SU-DHL-6 (cell line): ENCODE data around the gene PLPP7.

ENCODE experiments used
- H2AFZ ChIP-seq: fragments of 200-600 bp; sonication (generic); 2 replicates; pipeline ENCODE4 v1.6.1; 2014; ENCODE audit warnings: low read depth, mild to moderate bottlenecking, moderate library complexity, mixed read lengths, antibody characterized with exemption, low read length; ENCODE audit not compliant: severe bottlenecking
- H3F3A ChIP-seq: fragments of 200-600 bp; shearing (Covaris generic); 2 replicates; pipeline ENCODE4 v1.6.0; 2016; ENCODE audit warnings: antibody characterized with exemption, mild to moderate bottlenecking; ENCODE audit not compliant: insufficient read depth
- H3K27ac ChIP-seq: fragments of 200-600 bp; sonication (generic); 2 replicates; pipeline ENCODE4 v1.5.1; 2016; ENCODE audit warnings: low read depth, mild to moderate bottlenecking, low read length, moderate library complexity, mixed read lengths
- H3K27me3 ChIP-seq: fragments of 200-600 bp; sonication (generic), shearing (Covaris generic); 2 replicates; pipeline ENCODE4 v1.6.0; 2014; ENCODE audit warnings: mild to moderate bottlenecking, low read length
- H3K36me3 ChIP-seq: fragments of 200-600 bp; sonication (generic); 2 replicates; pipeline ENCODE4 v1.6.1; 2014; ENCODE audit warnings: mild to moderate bottlenecking, low read length, mixed read lengths
- H3K4me2 ChIP-seq: fragments of 300-600, 200-600 bp; shearing (Covaris generic), sonication (generic); 2 replicates; pipeline ENCODE4 v1.6.0; 2014; ENCODE audit warnings: low read length, low read depth, mild to moderate bottlenecking; ENCODE audit not compliant: poor library complexity, severe bottlenecking
- H3K4me3 ChIP-seq: fragments of 200-600 bp; sonication (generic); 2 replicates; pipeline ENCODE4 v1.5.1; 2014; ENCODE audit warnings: antibody characterized with exemption, low read length, mild to moderate bottlenecking, mixed read lengths; ENCODE audit not compliant: insufficient read depth, poor library complexity, severe bottlenecking
- H3K79me2 ChIP-seq: fragments of 200-600 bp; sonication (generic); 2 replicates; pipeline ENCODE4 v1.6.1; 2014; ENCODE audit warnings: mild to moderate bottlenecking, low read length, moderate library complexity; ENCODE audit not compliant: insufficient read depth
- H3K9ac ChIP-seq: fragments of 200-600 bp; sonication (generic); 2 replicates; pipeline ENCODE4 v1.7.0; 2014; ENCODE audit warnings: mild to moderate bottlenecking, low read length
- H3K9me2 ChIP-seq: fragments of 200-600 bp; sonication (generic); replicated peaks from 2 replicates; pipeline ENCODE4 v1.6.1; 2014; ENCODE audit warnings: low read length; ENCODE audit not compliant: insufficient read depth
- H3K9me3 ChIP-seq: fragments of 200-600 bp; sonication (generic); 2 replicates; pipeline ENCODE4 v1.6.1; 2014; ENCODE audit warnings: low read length, mixed read lengths; ENCODE audit not compliant: insufficient read depth
- H4K20me1 ChIP-seq: fragments of 200-600 bp; sonication (generic); 2 replicates; pipeline ENCODE4 v1.6.1; 2014; ENCODE audit warnings: low read depth, mild to moderate bottlenecking, antibody characterized with exemption, low read length, moderate library complexity, mixed read lengths
- CTCF ChIP-seq: fragments of 200-600 bp; sonication (generic); IDR thresholded peaks from one replicate; pipeline ENCODE4 v1.5.1; 2017; ENCODE audit warnings: antibody characterized with exemption, mild to moderate bottlenecking, low read length, moderate library complexity; ENCODE audit not compliant: insufficient read depth, poor library complexity, severe bottlenecking
- EZH2phosphoT487 ChIP-seq: fragments of 200-600 bp; sonication (generic), shearing (Covaris generic); conservative IDR thresholded peaks from 2 replicates; pipeline ENCODE4 v1.6.1; 2018; ENCODE audit warnings: mild to moderate bottlenecking, antibody characterized with exemption, low read length, moderate library complexity, mixed read lengths

PLPP7 gene

GRCh38 chr9:131297903-131298302 lies 8.4 kb downstream of the PLPP7 start:
- TF ChIP-seq CTCF (no peak), EZH2phosphoT487 (no peak)
- Histone ChIP-seq H3K79me2 (no peaks in the 10 kb centered on the region), H3K27me3 (no peaks in the 10 kb centered on the region), H3K4me2 (no peak overlapping the region), H2AFZ (no peak overlapping the region), H3F3A (no peaks in the 10 kb centered on the region), H3K9me2 (no peaks in the 10 kb centered on the region), H3K27ac (no peak overlapping the region), H3K9ac (no peak overlapping the region), H3K36me3 (no peaks in the 10 kb centered on the region), H3K9me3 (no peaks in the 10 kb centered on the region), H3K4me3 (no peak overlapping the region), H4K20me1 (no peaks in the 10 kb centered on the region)

GRCh38 chr9:131298341-131298740 lies 8.8 kb downstream of the PLPP7 start:
- H3K9me3 ChIP-seq: no peaks in the 10 kb centered on the region
- H3F3A ChIP-seq: no peaks in the 10 kb centered on the region
- H3K36me3 ChIP-seq: no peaks in the 10 kb centered on the region
- TF ChIP-seq CTCF (no peak), EZH2phosphoT487 (no peak)
- H3K4me2 ChIP-seq: no peak overlapping the region
- H4K20me1 ChIP-seq: no peaks in the 10 kb centered on the region
- no peaks in the 10 kb centered on the region for H3K9me2 ChIP-seq
- H2AFZ ChIP-seq: no peak overlapping the region
- no peak overlapping the region for H3K27ac ChIP-seq
- no peak overlapping the region for H3K4me3 ChIP-seq
- no peak overlapping the region for H3K9ac ChIP-seq
- no peaks in the 10 kb centered on the region for H3K79me2 ChIP-seq
- H3K27me3 ChIP-seq: no peaks in the 10 kb centered on the region

GRCh38 chr9:131298816-131299215 lies 9.3 kb downstream of the PLPP7 start:
- Histone ChIP-seq H3K4me3 (no peak overlapping the region), H3K4me2 (no peak overlapping the region), H3K27me3 (no peaks in the 10 kb centered on the region), H3K36me3 (no peaks in the 10 kb centered on the region), H3K9me3 (no peaks in the 10 kb centered on the region), H2AFZ (no peak overlapping the region), H4K20me1 (no peaks in the 10 kb centered on the region), H3F3A (no peaks in the 10 kb centered on the region), H3K9me2 (no peaks in the 10 kb centered on the region), H3K9ac (no peak overlapping the region), H3K79me2 (no peaks in the 10 kb centered on the region), H3K27ac (no peak overlapping the region)
- TF ChIP-seq EZH2phosphoT487 (no peak), CTCF (no peak)
